SK-N-SH treated with all-trans-retinoic acid at 6 μM for 48 hours (cell line): ENCODE measurements around the gene VCL.

Experiments used
- ATAC-seq: fragments of 200-7000 bp; cut with Tn5 transposase; 3 replicates; pipeline ENCODE4 v1.9.1; 2020; ENCODE audit warnings: mild to moderate bottlenecking, moderate library complexity
- BACH2 ChIP-seq: fragments of 250-450 bp; sonication (Bioruptor Pico); IDR thresholded peaks from 2 replicates; pipeline ENCODE4 v1.9.0; 2021; ENCODE audit warnings: mild to moderate bottlenecking, borderline replicate concordance
- ESRRG ChIP-seq: fragments of 250-450 bp; sonication (Bioruptor Pico); IDR thresholded peaks from 2 replicates; pipeline ENCODE4 v1.6.1; 2021; ENCODE audit warnings: mild to moderate bottlenecking
- GLIS3 ChIP-seq: fragments of 250-450 bp; sonication (Bioruptor Pico); IDR thresholded peaks from 2 replicates; pipeline ENCODE4 v1.5.0; 2020; ENCODE audit warnings: mild to moderate bottlenecking, moderate library complexity
- ISL1 ChIP-seq: fragments of 250-450 bp; sonication (Bioruptor Pico); IDR thresholded peaks from 2 replicates; pipeline ENCODE4 v2.1.2; 2022; ENCODE audit warnings: mild to moderate bottlenecking, moderate library complexity
- PPARA ChIP-seq: fragments of 250-450 bp; sonication (Bioruptor Pico); IDR thresholded peaks from 2 replicates; pipeline ENCODE4 v1.5.0; 2020; ENCODE audit warnings: mild to moderate bottlenecking, borderline replicate concordance
- RARB ChIP-seq: fragments of 250-450 bp; sonication (Bioruptor Pico); IDR thresholded peaks from 2 replicates; pipeline ENCODE4 v1.8.0; 2021; ENCODE audit warnings: mild to moderate bottlenecking, moderate library complexity
- SNAI2 ChIP-seq: fragments of 250-450 bp; sonication (Bioruptor Pico); IDR thresholded peaks from 2 replicates; pipeline ENCODE4 v1.5.0; 2020; ENCODE audit warnings: mild to moderate bottlenecking, moderate library complexity
- TCF4 ChIP-seq: fragments of 250-450 bp; sonication (Bioruptor Pico); IDR thresholded peaks from 2 replicates; pipeline ENCODE4 v1.8.0; 2021; ENCODE audit warnings: mild to moderate bottlenecking, moderate library complexity, borderline replicate concordance
- TOX ChIP-seq: fragments of 250-450 bp; sonication (Bioruptor Pico); IDR thresholded peaks from 2 replicates; pipeline ENCODE4 v1.8.0; 2021; ENCODE audit warnings: mild to moderate bottlenecking, moderate library complexity, borderline replicate concordance
- ZC3H10 ChIP-seq: fragments of 250-450 bp; sonication (Bioruptor Pico); IDR thresholded peaks from 2 replicates; pipeline ENCODE4 v1.5.1; 2021; ENCODE audit warnings: mild to moderate bottlenecking, moderate library complexity
- ZFP3 ChIP-seq: fragments of 250-450 bp; sonication (Bioruptor Pico); IDR thresholded peaks from 2 replicates; pipeline ENCODE4 v1.5.0; 2020; ENCODE audit warnings: mild to moderate bottlenecking, moderate library complexity
- ZNF565 ChIP-seq: fragments of 450-650 bp; formaldehyde crosslinking; conservative IDR thresholded peaks from 2 replicates; pipeline ENCODE4 v1.5.0; 2020; ENCODE audit warnings: low read depth, mild to moderate bottlenecking, moderate library complexity
- ZNF70 ChIP-seq: fragments of 450-650 bp; formaldehyde crosslinking; IDR thresholded peaks from 2 replicates; pipeline ENCODE4 v1.5.0; 2020; ENCODE audit warnings: mild to moderate bottlenecking, moderate library complexity
- ZNF8 ChIP-seq: fragments of 450-650 bp; formaldehyde crosslinking; IDR thresholded peaks from 2 replicates; pipeline ENCODE4 v1.5.0; 2020; ENCODE audit warnings: mild to moderate bottlenecking, moderate library complexity
- TF ChIP-seq, protein P1 (sequence below): fragments of 250-450 bp; sonication (Bioruptor Pico); IDR thresholded peaks from 2 replicates; pipeline ENCODE4 v1.5.1; 2021; ENCODE audit warnings: mild to moderate bottlenecking, moderate library complexity
- TF ChIP-seq, protein P2 (sequence below): fragments of 250-450 bp; sonication (Bioruptor Pico); IDR thresholded peaks from 2 replicates; pipeline ENCODE4 v1.8.0; 2021; ENCODE audit warnings: low read depth, mild to moderate bottlenecking, moderate library complexity, borderline replicate concordance
- TF ChIP-seq, protein P3 (sequence below): fragments of 250-450 bp; sonication (Bioruptor Pico); IDR thresholded peaks from 2 replicates; pipeline ENCODE4 v1.5.0; 2020; ENCODE audit warnings: mild to moderate bottlenecking, moderate library complexity
- TF ChIP-seq, protein P4 (sequence below): fragments of 250-450 bp; sonication (Bioruptor Pico); IDR thresholded peaks from 2 replicates; pipeline ENCODE4 v1.5.1; 2020; ENCODE audit warnings: low read depth, mild to moderate bottlenecking, moderate library complexity
- TF ChIP-seq, protein P5 (sequence below): fragments of 250-450 bp; sonication (Bioruptor Pico); IDR thresholded peaks from 2 replicates; pipeline ENCODE4 v1.8.0; 2020; ENCODE audit warnings: mild to moderate bottlenecking, moderate library complexity, borderline replicate concordance

VCL gene

DNA sequence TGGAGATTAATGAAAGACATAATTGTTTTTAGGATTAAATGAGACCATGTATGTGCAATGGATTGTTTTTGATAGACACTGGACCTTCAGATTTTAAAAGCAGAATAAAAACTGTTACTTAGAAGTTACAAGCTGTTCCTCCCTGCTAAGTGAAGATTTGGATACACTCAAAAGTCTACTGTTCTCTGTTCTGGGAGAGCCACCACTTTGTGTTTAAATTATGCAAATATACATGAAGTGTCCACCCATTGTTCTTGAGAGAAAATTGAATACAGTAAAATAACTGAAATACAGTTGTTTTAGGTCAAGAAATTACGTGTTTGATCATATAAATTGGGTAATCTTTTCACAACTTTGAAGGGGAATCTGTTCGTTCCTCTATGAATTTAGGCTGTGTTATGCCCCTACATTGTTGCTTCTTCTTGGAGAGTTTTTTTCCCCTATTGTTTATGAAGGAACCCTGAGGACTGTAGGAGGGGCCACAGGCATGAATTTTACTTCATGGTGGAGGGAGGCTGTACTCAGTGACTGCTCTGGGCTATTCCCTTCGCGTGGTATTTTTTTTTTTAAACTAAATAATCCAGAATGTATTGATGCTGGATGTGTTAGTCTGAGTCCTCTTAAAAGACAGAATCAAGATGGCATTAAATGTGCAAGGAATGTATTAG is 18.6 kb upstream of the VCL start (continued):
- TF ChIP-seq, protein P1, sequence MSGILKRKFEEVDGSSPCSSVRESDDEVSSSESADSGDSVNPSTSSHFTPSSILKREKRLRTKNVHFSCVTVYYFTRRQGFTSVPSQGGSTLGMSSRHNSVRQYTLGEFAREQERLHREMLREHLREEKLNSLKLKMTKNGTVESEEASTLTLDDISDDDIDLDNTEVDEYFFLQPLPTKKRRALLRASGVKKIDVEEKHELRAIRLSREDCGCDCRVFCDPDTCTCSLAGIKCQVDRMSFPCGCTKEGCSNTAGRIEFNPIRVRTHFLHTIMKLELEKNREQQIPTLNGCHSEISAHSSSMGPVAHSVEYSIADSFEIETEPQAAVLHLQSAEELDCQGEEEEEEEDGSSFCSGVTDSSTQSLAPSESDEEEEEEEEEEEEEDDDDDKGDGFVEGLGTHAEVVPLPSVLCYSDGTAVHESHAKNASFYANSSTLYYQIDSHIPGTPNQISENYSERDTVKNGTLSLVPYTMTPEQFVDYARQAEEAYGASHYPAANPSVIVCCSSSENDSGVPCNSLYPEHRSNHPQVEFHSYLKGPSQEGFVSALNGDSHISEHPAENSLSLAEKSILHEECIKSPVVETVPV (CRISPR knock-in tag): no peak
- TF ChIP-seq ISL1 (CRISPR knock-in tag): no peak

DNA sequence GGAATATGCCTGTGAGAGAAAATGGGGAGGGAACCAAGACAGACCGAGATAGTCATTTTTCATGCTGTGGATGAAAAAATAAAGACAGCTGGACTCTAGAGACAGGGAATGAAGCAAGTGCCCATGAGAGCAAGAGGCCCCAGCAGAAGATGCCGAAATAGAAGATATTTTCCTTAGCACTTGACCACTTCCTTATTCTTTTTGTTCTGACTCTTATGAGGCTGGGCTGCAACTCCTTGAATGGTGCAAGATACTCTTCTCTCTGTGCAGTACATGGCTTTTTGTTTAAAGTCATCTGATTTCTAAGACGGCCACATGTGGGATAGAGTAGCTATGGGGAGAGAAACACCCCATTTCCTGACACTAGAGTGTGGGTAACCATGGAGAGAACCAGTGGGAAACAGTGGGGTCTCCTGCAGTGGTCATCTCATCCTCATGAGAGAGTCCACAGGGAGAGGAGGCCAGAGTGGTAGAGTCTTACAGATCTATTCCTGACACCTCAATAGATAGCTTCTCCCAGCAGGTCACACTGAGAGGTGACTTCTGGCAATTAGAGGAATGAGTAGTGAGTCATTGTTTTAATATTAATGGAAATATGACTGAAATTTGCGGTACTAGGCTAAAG is 18.0 kb upstream of the VCL start:
- peak; percentile 35; the same call in 2 of the 3 replicates for ATAC-seq
- no peak for TF ChIP-seq ISL1 (CRISPR knock-in tag)
- TF ChIP-seq, protein P1 (CRISPR knock-in tag): no peak
- no peak for TF ChIP-seq PPARA
- TF ChIP-seq TOX: no peak

DNA sequence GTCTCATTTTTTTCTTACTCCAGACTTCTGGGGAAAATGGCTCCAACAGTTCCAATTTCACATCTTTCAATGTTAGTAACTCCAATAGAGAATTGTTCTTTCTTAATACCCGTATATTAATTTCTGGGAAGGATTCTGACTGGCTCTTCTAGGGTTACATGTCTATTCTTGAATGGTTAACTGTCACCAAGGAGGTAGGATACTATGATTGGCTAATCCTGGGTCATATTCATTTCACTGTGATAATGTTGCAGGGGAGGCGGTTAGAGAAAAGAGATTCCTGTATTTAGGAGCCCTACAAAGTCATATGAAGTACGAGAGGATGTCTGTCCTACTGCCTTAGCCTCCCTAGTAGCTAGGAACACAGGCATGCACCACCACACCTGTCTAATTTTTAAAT is 16.1 kb upstream of the VCL start:
- no peak for ATAC-seq
- TF ChIP-seq, protein P2, sequence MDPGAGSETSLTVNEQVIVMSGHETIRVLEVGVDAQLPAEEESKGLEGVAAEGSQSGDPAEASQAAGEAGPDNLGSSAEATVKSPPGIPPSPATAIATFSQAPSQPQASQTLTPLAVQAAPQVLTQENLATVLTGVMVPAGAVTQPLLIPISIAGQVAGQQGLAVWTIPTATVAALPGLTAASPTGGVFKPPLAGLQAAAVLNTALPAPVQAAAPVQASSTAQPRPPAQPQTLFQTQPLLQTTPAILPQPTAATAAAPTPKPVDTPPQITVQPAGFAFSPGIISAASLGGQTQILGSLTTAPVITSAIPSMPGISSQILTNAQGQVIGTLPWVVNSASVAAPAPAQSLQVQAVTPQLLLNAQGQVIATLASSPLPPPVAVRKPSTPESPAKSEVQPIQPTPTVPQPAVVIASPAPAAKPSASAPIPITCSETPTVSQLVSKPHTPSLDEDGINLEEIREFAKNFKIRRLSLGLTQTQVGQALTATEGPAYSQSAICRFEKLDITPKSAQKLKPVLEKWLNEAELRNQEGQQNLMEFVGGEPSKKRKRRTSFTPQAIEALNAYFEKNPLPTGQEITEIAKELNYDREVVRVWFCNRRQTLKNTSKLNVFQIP (CRISPR knock-in tag): no peak
- TF ChIP-seq, protein P3, sequence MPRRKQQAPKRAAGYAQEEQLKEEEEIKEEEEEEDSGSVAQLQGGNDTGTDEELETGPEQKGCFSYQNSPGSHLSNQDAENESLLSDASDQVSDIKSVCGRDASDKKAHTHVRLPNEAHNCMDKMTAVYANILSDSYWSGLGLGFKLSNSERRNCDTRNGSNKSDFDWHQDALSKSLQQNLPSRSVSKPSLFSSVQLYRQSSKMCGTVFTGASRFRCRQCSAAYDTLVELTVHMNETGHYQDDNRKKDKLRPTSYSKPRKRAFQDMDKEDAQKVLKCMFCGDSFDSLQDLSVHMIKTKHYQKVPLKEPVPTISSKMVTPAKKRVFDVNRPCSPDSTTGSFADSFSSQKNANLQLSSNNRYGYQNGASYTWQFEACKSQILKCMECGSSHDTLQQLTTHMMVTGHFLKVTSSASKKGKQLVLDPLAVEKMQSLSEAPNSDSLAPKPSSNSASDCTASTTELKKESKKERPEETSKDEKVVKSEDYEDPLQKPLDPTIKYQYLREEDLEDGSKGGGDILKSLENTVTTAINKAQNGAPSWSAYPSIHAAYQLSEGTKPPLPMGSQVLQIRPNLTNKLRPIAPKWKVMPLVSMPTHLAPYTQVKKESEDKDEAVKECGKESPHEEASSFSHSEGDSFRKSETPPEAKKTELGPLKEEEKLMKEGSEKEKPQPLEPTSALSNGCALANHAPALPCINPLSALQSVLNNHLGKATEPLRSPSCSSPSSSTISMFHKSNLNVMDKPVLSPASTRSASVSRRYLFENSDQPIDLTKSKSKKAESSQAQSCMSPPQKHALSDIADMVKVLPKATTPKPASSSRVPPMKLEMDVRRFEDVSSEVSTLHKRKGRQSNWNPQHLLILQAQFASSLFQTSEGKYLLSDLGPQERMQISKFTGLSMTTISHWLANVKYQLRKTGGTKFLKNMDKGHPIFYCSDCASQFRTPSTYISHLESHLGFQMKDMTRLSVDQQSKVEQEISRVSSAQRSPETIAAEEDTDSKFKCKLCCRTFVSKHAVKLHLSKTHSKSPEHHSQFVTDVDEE (CRISPR knock-in tag): no peak
- no peak for TF ChIP-seq GLIS3 (CRISPR knock-in tag)
- TF ChIP-seq ZNF70: no peak
- TF ChIP-seq, protein P4, sequence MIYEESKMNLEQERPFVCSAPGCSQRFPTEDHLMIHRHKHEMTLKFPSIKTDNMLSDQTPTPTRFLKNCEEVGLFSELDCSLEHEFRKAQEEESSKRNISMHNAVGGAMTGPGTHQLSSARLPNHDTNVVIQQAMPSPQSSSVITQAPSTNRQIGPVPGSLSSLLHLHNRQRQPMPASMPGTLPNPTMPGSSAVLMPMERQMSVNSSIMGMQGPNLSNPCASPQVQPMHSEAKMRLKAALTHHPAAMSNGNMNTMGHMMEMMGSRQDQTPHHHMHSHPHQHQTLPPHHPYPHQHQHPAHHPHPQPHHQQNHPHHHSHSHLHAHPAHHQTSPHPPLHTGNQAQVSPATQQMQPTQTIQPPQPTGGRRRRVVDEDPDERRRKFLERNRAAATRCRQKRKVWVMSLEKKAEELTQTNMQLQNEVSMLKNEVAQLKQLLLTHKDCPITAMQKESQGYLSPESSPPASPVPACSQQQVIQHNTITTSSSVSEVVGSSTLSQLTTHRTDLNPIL: no peak
- no peak for TF ChIP-seq ZC3H10
- TF ChIP-seq ZFP3 (CRISPR knock-in tag): no peak
- TF ChIP-seq, protein P5, sequence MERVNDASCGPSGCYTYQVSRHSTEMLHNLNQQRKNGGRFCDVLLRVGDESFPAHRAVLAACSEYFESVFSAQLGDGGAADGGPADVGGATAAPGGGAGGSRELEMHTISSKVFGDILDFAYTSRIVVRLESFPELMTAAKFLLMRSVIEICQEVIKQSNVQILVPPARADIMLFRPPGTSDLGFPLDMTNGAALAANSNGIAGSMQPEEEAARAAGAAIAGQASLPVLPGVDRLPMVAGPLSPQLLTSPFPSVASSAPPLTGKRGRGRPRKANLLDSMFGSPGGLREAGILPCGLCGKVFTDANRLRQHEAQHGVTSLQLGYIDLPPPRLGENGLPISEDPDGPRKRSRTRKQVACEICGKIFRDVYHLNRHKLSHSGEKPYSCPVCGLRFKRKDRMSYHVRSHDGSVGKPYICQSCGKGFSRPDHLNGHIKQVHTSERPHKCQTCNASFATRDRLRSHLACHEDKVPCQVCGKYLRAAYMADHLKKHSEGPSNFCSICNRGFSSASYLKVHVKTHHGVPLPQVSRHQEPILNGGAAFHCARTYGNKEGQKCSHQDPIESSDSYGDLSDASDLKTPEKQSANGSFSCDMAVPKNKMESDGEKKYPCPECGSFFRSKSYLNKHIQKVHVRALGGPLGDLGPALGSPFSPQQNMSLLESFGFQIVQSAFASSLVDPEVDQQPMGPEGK (CRISPR knock-in tag): no peak
- no peak for TF ChIP-seq SNAI2 (CRISPR knock-in tag)
- no peak for TF ChIP-seq ZNF8 (CRISPR knock-in tag)
- no peak for TF ChIP-seq RARB
- no peak for TF ChIP-seq TCF4
- no peak for TF ChIP-seq TOX
- TF ChIP-seq BACH2 (CRISPR knock-in tag): no peak
- TF ChIP-seq ESRRG (CRISPR knock-in tag): no peak
- TF ChIP-seq ZNF565 (CRISPR knock-in tag): no peak
- no peak for TF ChIP-seq ISL1 (CRISPR knock-in tag)
